NB4 (cell line): ENCODE results near the gene TGFBR3.

ENCODE experiments used
- CTCF ChIP-seq: IDR thresholded peaks from one replicate; pipeline ENCODE4 v1.5.1; 2012; ENCODE audit warnings: low read depth, low read length
- MYC ChIP-seq: IDR thresholded peaks from 2 replicates; pipeline ENCODE4 v1.6.1; 2011; ENCODE audit warnings: low read depth, low read length

- TF ChIP-seq MYC: no peak
- TF ChIP-seq CTCF: no peak
Measured at GRCh38 chr1:91900562-91900961, 14.6 kb upstream of the TGFBR3 start.
